Heart left ventricle (tissue), 16 donors: ENCODE data around the gene MYMX. TPM values are rescaled to one million over a fixed set of nuclear protein-coding genes. Genes with fewer than 3 reads are reported as not detected.
"Not testable (repeated sequence)": the region's sequence is repeated elsewhere in the genome, so short reads cannot be mapped to it uniquely, and the experiment has no call there.

Source experiments
- ATAC-seq, 4 donors: fragments of 200-7000 bp; cut with Tn5 transposase; one replicate each; pipeline ENCODE4 v1.9.1; 2020 to 2022; ENCODE audit warnings: moderate library complexity in 4 of 4, mild to moderate bottlenecking in 3 of 4, moderate number of reproducible peaks in 1 of 4
- DNase-seq, 5 donors: peaks; one replicate each; pipeline ENCODE4 v3.0.0-alpha.2; 2020
- H3K27ac ChIP-seq, 12 donors: fragments of 200-600 bp; sonication (generic) in 4 of 12; one replicate each; pipeline versions ENCODE4 v1.5.0 to v1.8.0; 2016 to 2022; ENCODE audit warnings: mild to moderate bottlenecking in 2 of 12
- H3K27me3 ChIP-seq, 9 donors: fragments of 200-600 bp; sonication (generic) in 2 of 9; one replicate each; pipeline versions ENCODE4 v1.5.1 to v1.8.0; 2016 to 2022; ENCODE audit warnings: mild to moderate bottlenecking in 3 of 9
- H3K36me3 ChIP-seq, 9 donors: fragments of 200-600 bp; sonication (generic) in 2 of 9; one replicate each; pipeline versions ENCODE4 v1.5.0 to v1.8.0; 2018 to 2022; ENCODE audit warnings: mild to moderate bottlenecking in 2 of 9
- H3K4me1 ChIP-seq, 12 donors: fragments of 200-600 bp; sonication (generic) in 4 of 12; one replicate each; pipeline versions ENCODE4 v1.5.0 to v1.8.0; 2016 to 2022; ENCODE audit warnings: mild to moderate bottlenecking in 3 of 12
- H3K4me3 ChIP-seq, 12 donors: fragments of 200-600 bp; sonication (generic) in 4 of 12; one replicate each; pipeline versions ENCODE4 v1.5.0 to v1.8.0; 2017 to 2022; ENCODE audit warnings: mild to moderate bottlenecking in 9 of 12, moderate library complexity in 4 of 12
- H3K9me3 ChIP-seq, 12 donors: fragments of 200-600 bp; sonication (generic) in 4 of 12; one replicate each; pipeline versions ENCODE4 v1.5.0 to v1.8.0; 2016 to 2022; ENCODE audit warnings: mild to moderate bottlenecking in 1 of 12
- POLR2A ChIP-seq, 2 donors: fragments of 450-650 bp; IDR thresholded peaks; one replicate each; pipeline ENCODE4 v1.6.1; 2017; ENCODE audit warnings: antibody characterized with exemption in 2 of 2, mild to moderate bottlenecking in 2 of 2, moderate library complexity in 2 of 2
- WGBS, 4 donors: extraction: QIAGEN DNeasy Blood & Tissue Kit in 2 of 4; methylation state at CpG; one replicate each; pipeline versions ENCODE4 v1.1.5 to v1.1.7; 2013 to 2018; 5-methylcytosine and 5-hydroxymethylcytosine counted together
- intact Hi-C, 10 donors: fragments of 100-400 bp; cut with DNase I; formaldehyde crosslinking; loops; one replicate each; pipeline versions ENCODE4 v1.11.1 to v1.14.2; 2022
- polyA plus RNA-seq, 2 donors: library from polyadenylated mRNA; stranded (reverse); fragments of 200-250 nt; gene quantifications; one replicate each; pipeline ENCODE4 v1.2.3, GENCODE V29; 2013
- total RNA-seq, 9 donors: library from RNA; depleted of rRNA in 2 of 9; stranded (reverse); fragments of >200 nt in 2 of 9; fragmentation: NEBNext Ultra II Directional in 3 of 9; extraction: Animal tissue kit (Norgen Biotek cat#: 25700) in 3 of 9; gene quantifications; one replicate each; pipeline versions ENCODE4 v1.1.0 to v1.2.4, GENCODE V29; 2016 to 2023
- TF ChIP-seq, protein P1 (sequence below), 12 donors: fragments of 200-600 bp; sonication (generic) in 4 of 12; IDR thresholded peaks; one replicate each; pipeline versions ENCODE4 v1.5.0 to v1.8.0; 2018 to 2022; ENCODE audit warnings: antibody characterized with exemption in 12 of 12, mild to moderate bottlenecking in 5 of 12
- donor health status: ischemic (EF 13 %, LVEDD 7.1; RV severe dilation, severe dysfunction).
- donor health status: healthy with polysubstance abuse.
- donor health status: DM: no; HTN: yes; CAD: no.
- donor health status: DM: no; HTN: no; CAD: no.
- donor health status: ischemic (EF 25% LVEDD 6.9; RV normal size, moderate dysfunction).
- donor health status: ischemic (EF 25% LVEDD 5.7; RV mildly dilated, moderate dysfunction).
- donor health status: healthy.
- donor health status: DM: yes; HTN: yes; CAD: no.
- donor health status: ischemic (EF 35%, LVEDD 5.7; RV mildly dilated, moderate dysfunction).
- donor health status: nonischemic (EF 11% LVEDD 7.7; RV severe dilation, severe dysfunction).
- donor health status: DM: yes; HTN: yes; CAD: no.
- donor health status: PGD.
- donor health status: ischemic (EF 29% LVEDD 5.4; RV normal size, mild dysfunction).
- donor health status: nonischemic (EF 23%, LVEDD 6.1; RV moderate dilation, normal function).

MYMX gene
- total and polyA plus RNA-seq, 11 donors, result 0.31 to 0.96 (median 0.60) TPM; not detected in 4

GRCh38 chr6:44230034-44230675, 13.4 kb downstream of the MYMX start:
- DNase-seq (peak in 1 of 5 donors; percentile 23), ATAC-seq (no peak)
- intact Hi-C loops, result loop anchor here in 5 of 10 donors (5.0 to 10.0 kb wide), 3 partner anchors 133 to 455 kb away; partner anchors contain the start of gene VEGFA (in 1 of the 5)
- no peaks in the 10 kb centered on the region for H3K9me3 ChIP-seq
- 69 to 79% (median 73%) methylated on average over 7 to 10 of the region's 10 CpGs for WGBS, 4 donors
- TF ChIP-seq, protein P1, sequence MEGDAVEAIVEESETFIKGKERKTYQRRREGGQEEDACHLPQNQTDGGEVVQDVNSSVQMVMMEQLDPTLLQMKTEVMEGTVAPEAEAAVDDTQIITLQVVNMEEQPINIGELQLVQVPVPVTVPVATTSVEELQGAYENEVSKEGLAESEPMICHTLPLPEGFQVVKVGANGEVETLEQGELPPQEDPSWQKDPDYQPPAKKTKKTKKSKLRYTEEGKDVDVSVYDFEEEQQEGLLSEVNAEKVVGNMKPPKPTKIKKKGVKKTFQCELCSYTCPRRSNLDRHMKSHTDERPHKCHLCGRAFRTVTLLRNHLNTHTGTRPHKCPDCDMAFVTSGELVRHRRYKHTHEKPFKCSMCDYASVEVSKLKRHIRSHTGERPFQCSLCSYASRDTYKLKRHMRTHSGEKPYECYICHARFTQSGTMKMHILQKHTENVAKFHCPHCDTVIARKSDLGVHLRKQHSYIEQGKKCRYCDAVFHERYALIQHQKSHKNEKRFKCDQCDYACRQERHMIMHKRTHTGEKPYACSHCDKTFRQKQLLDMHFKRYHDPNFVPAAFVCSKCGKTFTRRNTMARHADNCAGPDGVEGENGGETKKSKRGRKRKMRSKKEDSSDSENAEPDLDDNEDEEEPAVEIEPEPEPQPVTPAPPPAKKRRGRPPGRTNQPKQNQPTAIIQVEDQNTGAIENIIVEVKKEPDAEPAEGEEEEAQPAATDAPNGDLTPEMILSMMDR (IDR thresholded peaks at IDR 0.05), result no peak
- no peak for TF ChIP-seq POLR2A (IDR thresholded peaks at IDR 0.05)
- H3K4me3 ChIP-seq, result peak overlapping the region in 4 of 12 donors; percentile 5 to 48 (median 16)
- peaks cover 6 to 100% (median 75%) of the 10 kb centered on the region in 12 donors for H3K4me1 ChIP-seq
- H3K27me3 ChIP-seq, result no peaks in the 10 kb centered on the region
- peaks cover 0 to 54% (median 38%) of the 10 kb centered on the region in 9 donors for H3K36me3 ChIP-seq
- peak overlapping the region; percentile 77 to 99 (median 92) for H3K27ac ChIP-seq

DNA sequence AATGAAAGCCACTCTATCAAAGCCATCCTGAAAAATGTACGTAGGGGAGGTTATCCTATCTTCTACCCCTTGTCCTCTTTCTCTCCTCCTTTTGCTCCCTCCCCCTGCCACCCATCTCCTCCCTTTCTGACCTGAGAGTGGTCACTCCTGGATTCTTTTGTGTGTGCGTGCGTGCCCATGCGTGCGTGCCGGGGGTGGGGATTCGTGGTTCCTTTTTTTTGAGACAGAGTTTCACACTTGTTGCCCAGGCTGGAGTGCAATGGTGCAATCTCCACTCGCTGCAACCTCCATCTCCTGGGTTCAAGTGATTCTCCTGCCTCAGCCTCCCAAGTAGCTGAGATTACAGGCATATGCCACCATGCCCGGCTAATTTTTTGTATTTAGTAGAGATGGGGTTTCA, 14.7 kb downstream of the MYMX start:
- ATAC-seq, H3K9me3 ChIP-seq, H3K27me3 ChIP-seq, H3K4me3 ChIP-seq: not testable (repeated sequence)
- H3K27ac ChIP-seq, result peak overlapping the region in 10 of 12 donors; percentile 6 to 99 (median 92)
- H3K4me1 ChIP-seq, result peaks cover 3 to 99% (median 68%) of the 10 kb centered on the region in 12 donors
- DNase-seq, result peak in 1 of 5 donors; percentile 26
- H3K36me3 ChIP-seq, result peaks cover 0 to 54% (median 38%) of the 10 kb centered on the region in 9 donors
- 86 to 92% (median 89%) methylated on average over 9 of the region's 9 CpGs for WGBS, 4 donors
- intact Hi-C loops, result loop anchor here in 5 of 10 donors (5.0 to 10.0 kb wide), 3 partner anchors 134 to 457 kb away; partner anchors contain the start of gene VEGFA (in 1 of the 5)

DNA sequence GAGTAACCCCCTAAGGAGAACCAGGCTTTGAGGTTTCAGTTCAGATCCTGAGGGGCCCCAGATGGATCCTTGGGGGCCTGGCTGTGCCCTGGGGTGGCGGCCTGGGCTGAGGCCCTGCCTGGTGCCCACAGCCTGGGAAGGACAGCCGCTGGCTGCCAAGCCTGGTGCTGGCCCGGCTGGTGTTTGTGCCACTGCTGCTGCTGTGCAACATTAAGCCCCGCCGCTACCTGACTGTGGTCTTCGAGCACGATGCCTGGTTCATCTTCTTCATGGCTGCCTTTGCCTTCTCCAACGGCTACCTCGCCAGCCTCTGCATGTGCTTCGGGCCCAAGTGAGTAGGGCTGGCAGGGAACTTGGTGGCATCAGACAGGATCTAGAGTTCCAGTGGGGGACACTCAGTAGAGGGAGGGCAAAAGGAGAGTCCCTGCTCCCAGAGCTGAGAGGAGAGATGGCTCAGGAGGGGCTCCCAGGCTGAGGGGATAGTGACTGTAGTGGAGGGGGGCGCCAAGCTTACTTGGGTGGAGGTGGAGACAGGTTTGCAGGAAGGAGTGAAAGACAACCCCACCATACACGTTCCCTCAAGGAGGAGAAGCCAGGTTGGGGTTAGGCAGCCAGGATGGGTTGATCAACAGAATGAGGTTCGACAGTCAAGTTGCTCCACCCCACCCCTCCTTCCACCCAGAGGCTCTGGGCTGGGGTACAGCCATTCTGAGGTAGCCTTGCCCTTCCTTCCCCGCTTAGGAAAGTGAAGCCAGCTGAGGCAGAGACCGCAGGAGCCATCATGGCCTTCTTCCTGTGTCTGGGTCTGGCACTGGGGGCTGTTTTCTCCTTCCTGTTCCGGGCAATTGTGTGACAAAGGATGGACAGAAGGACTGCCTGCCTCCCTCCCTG, 16.2 kb downstream of the MYMX start:
- Histone ChIP-seq H3K9me3 (no peaks in the 10 kb centered on the region), H3K4me3 (no peak overlapping the region), H3K27ac (peak overlapping the region; percentile 78 to 99 (median 91)), H3K36me3 (peaks cover 0 to 54% (median 38%) of the 10 kb centered on the region in 9 donors), H3K4me1 (peaks cover 3 to 96% (median 65%) of the 10 kb centered on the region in 12 donors), H3K27me3 (no peaks in the 10 kb centered on the region)
- ATAC-seq (no peak), DNase-seq (peak in 2 of 5 donors; percentile 16 to 39)
- intact Hi-C loops, result loop anchor here in 5 of 10 donors (5.0 to 10.0 kb wide), 3 partner anchors 136 to 458 kb away; partner anchors contain the start of gene VEGFA (in 1 of the 5)
- TF ChIP-seq POLR2A (IDR thresholded peaks at IDR 0.05), result no peak
- TF ChIP-seq, protein P1 (IDR thresholded peaks at IDR 0.05), result no peak
- 65 to 73% (median 71%) methylated on average over 14 to 16 of the region's 16 CpGs for WGBS, 4 donors

- WGBS, 4 donors, result 30 to 53% (median 42%) methylated on average over 12 to 14 of the region's 14 CpGs
- Histone ChIP-seq H3K4me1 (peaks cover 3 to 95% (median 64%) of the 10 kb centered on the region in 12 donors), H3K4me3 (no peak overlapping the region), H3K9me3 (no peaks in the 10 kb centered on the region), H3K27me3 (no peaks in the 10 kb centered on the region), H3K27ac (peak overlapping the region; percentile 78 to 99 (median 91)), H3K36me3 (peaks cover 0 to 54% (median 38%) of the 10 kb centered on the region in 9 donors)
- TF ChIP-seq, protein P1 (IDR thresholded peaks at IDR 0.05), result no peak
- no peak for TF ChIP-seq POLR2A (IDR thresholded peaks at IDR 0.05)
- ATAC-seq, result peak in 3 of 4 donors; percentile 24 to 44 (median 35)
- DNase-seq, result no peak
- intact Hi-C loops, result loop anchor here in 6 of 10 donors (1.0 to 10.0 kb wide), 7 partner anchors 13 to 459 kb away; partner anchors contain the start of gene VEGFA (in 1 of the 6)
These were observed 16.9 kb downstream of the MYMX start for GRCh38 chr6:44233567-44234100.
